NCI-H1417 treated with DMSO at 0.1 percent for 48 hours (cell line): Measurements from ENCODE around the gene KRT77.
"Not testable (repeated sequence)": the region's sequence is repeated elsewhere in the genome, so short reads cannot be mapped to it uniquely, and the experiment has no call there.

Source experiments
- DNase-seq: peaks from one replicate; lab custom pipeline; 2025; lab: John Stamatoyannopoulos, UW

Gene KRT77

GRCh38 chr12:52674433-52674775, 28.9 kb downstream of the KRT77 start:
- DNase-seq: no peak

- DNase-seq: no peak
Measured at GRCh38 chr12:52673713-52674432, 29.5 kb downstream of the KRT77 start.

- DNase-seq: no peak
Measured at GRCh38 chr12:52673217-52673616, 30.1 kb downstream of the KRT77 start.

- no peak for DNase-seq
Measured at GRCh38 chr12:52672321-52672933, 30.9 kb downstream of the KRT77 start.

- no peak for DNase-seq
Measured at GRCh38 chr12:52670961-52671360, 32.4 kb downstream of the KRT77 start.

- DNase-seq: no peak
Measured at GRCh38 chr12:52670506-52670905, 32.8 kb downstream of the KRT77 start.

- DNase-seq: not testable (repeated sequence)
Measured at GRCh38 chr12:52669941-52670340, 33.4 kb downstream of the KRT77 start.

- DNase-seq: no peak
Measured at GRCh38 chr12:52669426-52669825, 33.9 kb downstream of the KRT77 start.

- DNase-seq: no peak
Measured at GRCh38 chr12:52667931-52668330, 35.4 kb downstream of the KRT77 start.

- no peak for DNase-seq
Measured at GRCh38 chr12:52667509-52667908, 35.8 kb downstream of the KRT77 start.

- no peak for DNase-seq
Measured at GRCh38 chr12:52666471-52666870, 36.9 kb downstream of the KRT77 start.

- DNase-seq: no peak
Measured at GRCh38 chr12:52663420-52663819, 39.9 kb downstream of the KRT77 start.

- DNase-seq: no peak
Measured at GRCh38 chr12:52662918-52663229, 40.5 kb downstream of the KRT77 start.

GRCh38 chr12:52662093-52662917, 41.0 kb downstream of the KRT77 start:
- DNase-seq: no peak

GRCh38 chr12:52661668-52662067, 41.7 kb downstream of the KRT77 start:
- DNase-seq: no peak

GRCh38 chr12:52660934-52661499, 42.3 kb downstream of the KRT77 start:
- DNase-seq: no peak

GRCh38 chr12:52659951-52660350, 43.4 kb downstream of the KRT77 start:
- no peak for DNase-seq

GRCh38 chr12:52659395-52659794, 43.9 kb downstream of the KRT77 start:
- no peak for DNase-seq

GRCh38 chr12:52658196-52658595, 45.1 kb downstream of the KRT77 start:
- no peak for DNase-seq

- no peak for DNase-seq
Measured at GRCh38 chr12:52657250-52657902, 45.9 kb downstream of the KRT77 start.

- DNase-seq: no peak
Measured at GRCh38 chr12:52656616-52657015, 46.7 kb downstream of the KRT77 start.

GRCh38 chr12:52655720-52656124, 47.6 kb downstream of the KRT77 start:
- no peak for DNase-seq
